Esophagus muscularis mucosa (tissue), 4 donors: Measurements from ENCODE around the gene LMOD2.

Experiments used
- CTCF ChIP-seq, 3 experiments: fragments of 200-600 bp in 2 of 3; fragments of 450-650 bp in 1 of 3; sonication (generic) in 2 of 3; IDR thresholded peaks; one replicate each; pipeline ENCODE4 v1.5.1; 2017 to 2019; ENCODE audit warnings: antibody characterized with exemption in 3 of 3, mild to moderate bottlenecking in 2 of 3, moderate library complexity in 1 of 3
- EP300 ChIP-seq: sonication (generic); formaldehyde crosslinking; IDR thresholded peaks from one replicate; pipeline ENCODE4 v1.6.1; 2017; ENCODE audit warnings: antibody characterized with exemption
- POLR2A ChIP-seq: fragments of 450-650 bp; IDR thresholded peaks from one replicate; pipeline ENCODE4 v1.6.1; 2017; ENCODE audit warnings: antibody characterized with exemption, moderate library complexity, mild to moderate bottlenecking, low read depth

GRCh38 chr7:123665157-123665556, 9.5 kb downstream of the LMOD2 start:
- TF ChIP-seq CTCF (IDR thresholded peaks at IDR 0.05): no peak
- no peak for TF ChIP-seq POLR2A
- TF ChIP-seq EP300: no peak
